GM12892 (cell line): ENCODE measurements around the gene ATAD3B.
"Not testable (repeated sequence)": the region's sequence is repeated elsewhere in the genome, so short reads cannot be mapped to it uniquely, and the experiment has no call there.

Experiments
- POLR2A ChIP-seq: IDR thresholded peaks from 2 replicates; pipeline ENCODE4 v1.6.1; 2011; ENCODE audit warnings: low read depth, low read length, control low read depth
- POLR2AphosphoS5 ChIP-seq: IDR thresholded peaks from 2 replicates; pipeline ENCODE4 v1.6.1; 2011; ENCODE audit warnings: low read depth, low read length, control low read depth
- TAF1 ChIP-seq: IDR thresholded peaks from 2 replicates; pipeline ENCODE4 v1.6.1; 2011; ENCODE audit warnings: low read depth, mild to moderate bottlenecking, control low read depth, low read length, borderline replicate concordance

DNA sequence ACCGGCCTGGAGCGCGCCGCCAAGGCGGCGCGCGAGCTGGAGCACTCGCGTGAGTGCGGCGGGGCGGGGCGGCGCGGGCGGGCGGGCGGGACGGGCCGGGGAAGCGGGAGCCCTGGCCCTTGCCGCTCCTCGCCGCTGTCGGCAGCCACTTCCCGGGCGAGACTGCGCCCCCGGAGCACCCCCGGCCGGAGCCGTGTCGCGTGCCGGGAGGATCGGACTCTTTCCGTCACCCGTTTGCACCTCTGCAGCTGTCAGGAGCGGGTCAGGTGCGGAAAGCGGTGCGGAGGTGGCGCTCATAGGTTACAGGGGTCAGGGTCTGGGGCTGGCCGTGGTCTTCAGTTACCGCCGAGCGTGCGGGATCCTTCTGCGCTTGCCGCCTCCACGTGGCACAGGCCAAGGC lies 40.9 kb downstream of the ATAD3B start:
- not testable (repeated sequence) for TF ChIP-seq POLR2AphosphoS5, POLR2A, TAF1
